Umbilical cord (tissue), 2 donors: ENCODE measurements around the gene CPEB1. TPM values are rescaled to one million over a fixed set of nuclear protein-coding genes. Genes with fewer than 3 reads are reported as not detected.
"Not testable (repeated sequence)": the region's sequence is repeated elsewhere in the genome, so short reads cannot be mapped to it uniquely, and the experiment has no call there.

Source experiments
- DNase-seq: peaks from one replicate; pipeline ENCODE4 v3.0.0-alpha.2; 2015; ENCODE audit warnings: low spot score
- total RNA-seq: library from RNA; depleted of rRNA; stranded (reverse); fragments of >200 nt; gene quantifications from one replicate; pipeline ENCODE4 v1.2.3, GENCODE V29; 2014; ENCODE audit warnings: low replicate concordance; ENCODE audit not compliant: insufficient read depth

The CPEB1 gene
- total RNA-seq, 1 donor from 2014 or later: 9.9 TPM

DNA sequence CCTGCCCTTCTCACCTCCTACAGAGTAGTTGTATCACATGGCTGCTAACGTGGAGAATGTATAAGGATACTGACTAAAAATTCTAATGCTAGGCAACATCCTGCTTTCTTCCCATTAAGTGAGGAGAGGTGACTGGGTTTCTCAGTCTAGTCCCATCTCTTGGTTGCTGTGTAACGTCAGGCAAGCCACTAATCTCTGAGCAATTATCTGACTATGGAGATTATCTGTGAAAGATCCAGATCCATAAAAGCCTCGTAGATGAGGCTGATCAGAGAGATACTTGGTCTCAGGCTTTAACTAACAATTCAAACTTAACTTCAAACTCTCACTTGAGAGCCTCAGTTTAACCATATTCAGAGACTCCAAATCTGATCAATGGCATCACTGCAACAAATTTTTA is 102.2 kb downstream of the CPEB1 start:
- no peak for DNase-seq

DNA sequence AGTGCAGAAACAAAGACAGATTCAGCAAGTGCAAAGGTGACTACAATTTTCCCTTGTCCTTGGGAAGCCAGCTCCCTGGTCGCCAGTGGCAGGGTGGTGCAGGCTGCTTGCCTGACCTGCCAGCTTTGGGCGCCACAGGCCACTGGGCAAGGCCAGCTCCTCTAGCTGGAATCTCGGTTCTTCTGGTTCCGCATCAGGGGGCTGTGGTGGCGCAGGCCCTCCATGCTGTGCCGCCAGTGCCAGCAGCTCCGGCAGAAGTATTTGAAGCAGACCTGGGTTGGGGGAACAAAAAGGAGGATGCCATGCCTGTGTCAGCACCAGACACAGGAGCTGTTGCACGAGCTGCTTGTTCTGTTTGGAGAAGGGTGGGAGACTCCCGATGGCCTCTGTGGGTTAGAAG is 102.7 kb downstream of the CPEB1 start:
- no peak for DNase-seq

DNA sequence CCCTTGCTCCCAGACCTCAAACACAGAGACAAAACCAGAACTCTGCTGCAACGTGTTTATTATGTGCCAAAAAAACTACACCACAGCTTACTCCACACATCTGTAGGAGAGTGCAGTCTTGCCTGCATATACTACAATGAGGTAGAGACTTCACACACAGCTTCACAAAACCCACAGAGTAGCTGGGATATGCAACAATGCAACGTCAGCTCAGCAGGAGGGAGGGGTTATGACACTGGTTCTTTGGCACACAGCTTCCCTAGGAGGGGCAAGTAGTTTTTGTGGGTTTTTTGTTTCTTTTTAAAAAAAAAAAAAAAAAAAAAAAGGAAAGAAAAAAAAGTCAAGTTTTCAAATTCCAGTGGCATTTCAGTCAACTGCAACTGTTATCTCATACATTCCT is 104.0 kb downstream of the CPEB1 start:
- DNase-seq: peak; percentile 53

DNA sequence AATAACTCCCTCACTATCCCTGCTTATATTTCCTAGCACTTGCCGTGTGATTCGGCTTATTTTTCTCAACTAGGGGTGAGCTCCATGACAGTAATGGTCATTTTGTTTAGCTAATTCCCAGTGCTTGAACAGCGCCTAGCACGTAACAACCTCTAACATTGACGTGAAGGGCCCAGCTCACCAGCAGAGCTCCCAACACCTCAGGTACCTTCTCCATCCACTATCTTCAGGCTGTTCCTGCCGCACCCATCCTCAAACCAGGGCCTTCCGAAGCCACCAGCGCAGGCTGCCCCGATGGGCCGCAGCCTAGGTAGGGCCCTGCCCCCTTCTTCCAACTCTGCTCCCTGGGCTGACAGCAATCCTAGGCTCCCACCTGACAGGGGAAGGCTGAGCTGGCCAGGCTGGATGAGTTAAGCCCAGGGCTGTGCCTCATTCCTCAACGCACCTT is 106.2 kb downstream of the CPEB1 start:
- no peak for DNase-seq

DNA sequence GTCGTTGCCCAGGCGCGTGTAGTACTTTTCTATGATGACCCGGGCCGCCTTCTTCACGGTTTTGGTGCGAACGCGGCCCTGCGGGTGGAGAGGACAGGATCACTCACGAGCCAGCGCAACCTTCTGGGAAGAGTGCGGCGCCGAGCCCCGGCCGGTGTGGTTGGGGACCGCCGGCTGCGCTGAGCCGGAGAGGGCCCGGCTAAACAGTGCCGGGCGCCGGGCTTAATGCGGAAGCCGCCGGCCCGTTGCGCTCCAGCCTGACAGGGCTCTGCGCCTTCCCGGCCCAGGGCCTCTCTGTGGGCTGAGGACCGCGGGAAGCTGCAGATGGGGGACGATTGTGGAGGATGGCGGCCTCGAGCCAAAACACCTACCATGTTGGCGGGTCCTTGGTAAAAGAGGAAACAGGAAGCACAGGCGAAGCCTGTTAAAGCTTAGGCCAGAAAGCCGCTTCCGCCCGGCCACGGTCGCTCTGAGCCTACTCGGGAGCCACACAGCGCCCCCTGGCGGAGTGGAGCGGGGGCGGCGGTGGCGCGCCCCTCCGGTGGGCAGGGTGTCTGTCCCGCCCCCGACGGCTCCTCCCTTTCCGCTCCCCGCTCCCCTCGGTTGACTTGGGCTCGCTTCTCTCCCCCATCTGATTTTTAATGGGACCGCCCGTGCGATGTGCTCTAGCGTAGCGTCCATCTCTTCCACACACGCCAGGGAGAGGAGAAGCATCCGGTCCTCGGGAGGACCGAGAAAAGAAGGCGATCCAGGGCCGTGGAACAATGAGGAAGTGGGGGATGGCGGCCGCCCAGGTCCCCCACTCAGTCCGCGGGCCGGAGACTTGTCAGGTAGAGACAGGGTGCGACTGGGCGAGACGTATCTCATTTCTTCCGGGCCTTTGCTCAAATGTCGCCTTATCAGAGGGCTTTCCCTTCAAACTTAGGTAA is 106.8 kb downstream of the CPEB1 start, which contains the start of gene RPS17:
Gene RPS17, minus strand, starts transcription at position 403 of the 929 bp plus-strand sequence. Its CDS starts 29 bp downstream, at position 374.
- peak; percentile 98 for DNase-seq

DNA sequence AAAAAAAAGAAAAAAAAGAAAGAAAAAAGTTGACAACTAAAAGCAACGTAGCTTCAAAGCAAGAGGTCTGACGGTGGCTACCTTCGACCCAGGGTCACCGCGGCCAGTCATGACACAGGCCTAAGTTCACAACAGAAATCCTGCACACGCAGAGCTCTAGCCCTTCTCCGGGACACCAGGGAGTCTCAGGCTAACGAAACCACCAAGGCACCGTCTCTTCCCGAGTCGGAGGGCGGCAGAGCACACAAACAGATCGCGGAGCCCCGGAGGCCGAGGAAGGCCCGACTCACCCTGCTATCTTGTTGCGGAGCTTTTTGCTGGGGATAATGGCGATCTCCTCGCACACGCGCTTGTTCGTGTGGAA is 107.5 kb downstream of the CPEB1 start:
- no peak for DNase-seq

DNA sequence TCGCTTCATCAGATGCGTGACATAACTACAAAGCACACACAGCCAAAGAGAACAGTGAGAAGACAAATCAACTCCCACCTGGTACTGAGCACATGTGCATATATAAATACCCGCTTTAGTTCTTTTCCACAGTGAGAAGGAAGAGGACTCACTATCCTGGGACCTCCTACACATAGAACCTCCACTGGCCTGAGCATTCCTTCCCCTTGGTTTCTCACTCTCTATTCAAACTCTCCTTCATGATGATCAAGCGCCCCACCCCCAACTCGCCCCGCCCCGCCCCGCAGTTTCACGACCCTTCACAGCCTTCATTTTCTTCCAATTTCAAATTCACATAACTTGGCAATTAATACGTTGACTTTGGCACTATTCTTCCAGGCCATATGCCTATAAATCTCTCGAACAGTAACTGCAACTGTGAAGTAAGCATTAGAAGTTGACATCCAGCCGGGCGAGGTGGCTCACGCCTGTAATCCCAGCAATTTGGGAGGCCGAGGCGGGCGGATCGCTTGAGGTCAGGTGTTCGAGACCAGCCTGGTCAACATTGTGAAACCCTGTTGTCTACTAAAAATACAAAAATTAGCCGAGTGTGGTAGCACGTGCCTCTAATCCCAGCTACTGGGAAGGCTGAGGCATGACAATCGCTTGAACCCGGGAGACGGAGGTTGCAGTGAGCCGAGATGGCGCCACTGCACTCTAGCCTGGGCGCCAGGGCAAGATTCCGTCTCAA is 108.0 kb downstream of the CPEB1 start:
- DNase-seq: no peak

DNA sequence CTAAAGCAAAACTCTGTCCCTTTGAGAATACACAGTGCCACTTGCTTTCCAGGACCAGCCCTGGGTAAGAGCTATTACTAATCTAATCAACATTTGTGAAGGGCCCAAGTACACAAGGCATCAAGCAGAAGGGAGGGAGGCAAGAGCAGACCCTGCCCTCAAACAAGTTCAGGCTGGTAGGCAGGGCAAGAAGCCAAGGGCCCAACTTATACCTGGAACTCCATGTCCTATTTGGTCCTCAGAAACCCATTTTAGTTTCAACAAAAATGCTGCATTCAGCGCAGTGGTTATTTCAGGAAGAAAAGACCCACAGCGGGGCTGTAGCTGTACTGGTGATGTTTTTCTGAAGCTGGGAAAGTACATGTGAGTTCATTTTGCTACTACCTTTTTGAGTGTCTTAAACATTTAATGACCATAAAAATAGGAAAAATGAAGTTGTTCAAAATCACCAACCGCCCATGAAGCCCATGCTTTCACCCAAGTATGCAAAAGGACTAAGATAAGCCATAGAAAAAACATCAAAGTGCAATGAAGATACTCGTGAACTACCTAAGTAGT is 109.7 kb downstream of the CPEB1 start:
- no peak for DNase-seq

DNA sequence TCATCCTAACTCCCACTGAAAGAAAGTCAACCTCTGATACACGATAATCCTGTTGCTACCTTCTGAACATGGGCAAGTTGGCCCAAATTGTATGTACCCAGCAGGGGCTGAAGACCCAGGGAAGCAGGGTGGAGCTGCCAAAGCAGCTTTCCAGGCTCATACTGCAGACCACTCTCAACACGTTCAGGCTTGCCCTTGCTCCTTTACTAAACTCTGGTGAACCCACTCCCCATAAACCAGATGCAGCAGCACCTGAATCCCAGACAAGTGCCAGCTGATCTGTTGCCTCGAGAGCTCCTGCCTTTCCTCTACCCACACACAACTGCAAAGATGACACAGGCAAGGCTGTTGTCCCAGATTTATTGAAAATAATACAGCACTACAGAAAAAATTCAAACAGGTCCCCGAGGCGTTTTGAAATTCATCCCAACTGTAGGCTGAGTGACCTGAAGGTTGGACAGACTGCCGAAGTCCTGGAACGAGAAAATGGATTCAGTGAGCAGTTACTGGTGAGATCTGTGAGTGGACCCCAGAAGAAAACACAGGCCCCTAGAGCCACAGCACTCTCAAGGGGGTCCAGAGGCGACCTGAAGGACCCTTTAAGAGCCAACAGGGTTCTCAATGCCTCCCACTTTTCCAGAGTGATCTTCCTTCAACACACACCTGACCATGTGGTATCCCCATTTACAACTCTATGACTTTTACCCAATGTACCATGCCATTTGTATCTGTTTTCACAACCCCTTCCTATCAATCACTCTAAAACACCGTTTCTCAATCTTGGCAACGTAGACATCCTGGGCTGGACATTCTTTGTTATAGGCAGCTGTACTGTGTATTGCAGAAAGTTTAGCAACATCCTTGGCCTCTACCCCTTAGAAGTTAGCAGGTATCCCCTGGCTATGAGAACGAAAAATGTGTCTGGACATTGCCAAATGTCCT is 110.5 kb downstream of the CPEB1 start:
- no peak for DNase-seq

DNA sequence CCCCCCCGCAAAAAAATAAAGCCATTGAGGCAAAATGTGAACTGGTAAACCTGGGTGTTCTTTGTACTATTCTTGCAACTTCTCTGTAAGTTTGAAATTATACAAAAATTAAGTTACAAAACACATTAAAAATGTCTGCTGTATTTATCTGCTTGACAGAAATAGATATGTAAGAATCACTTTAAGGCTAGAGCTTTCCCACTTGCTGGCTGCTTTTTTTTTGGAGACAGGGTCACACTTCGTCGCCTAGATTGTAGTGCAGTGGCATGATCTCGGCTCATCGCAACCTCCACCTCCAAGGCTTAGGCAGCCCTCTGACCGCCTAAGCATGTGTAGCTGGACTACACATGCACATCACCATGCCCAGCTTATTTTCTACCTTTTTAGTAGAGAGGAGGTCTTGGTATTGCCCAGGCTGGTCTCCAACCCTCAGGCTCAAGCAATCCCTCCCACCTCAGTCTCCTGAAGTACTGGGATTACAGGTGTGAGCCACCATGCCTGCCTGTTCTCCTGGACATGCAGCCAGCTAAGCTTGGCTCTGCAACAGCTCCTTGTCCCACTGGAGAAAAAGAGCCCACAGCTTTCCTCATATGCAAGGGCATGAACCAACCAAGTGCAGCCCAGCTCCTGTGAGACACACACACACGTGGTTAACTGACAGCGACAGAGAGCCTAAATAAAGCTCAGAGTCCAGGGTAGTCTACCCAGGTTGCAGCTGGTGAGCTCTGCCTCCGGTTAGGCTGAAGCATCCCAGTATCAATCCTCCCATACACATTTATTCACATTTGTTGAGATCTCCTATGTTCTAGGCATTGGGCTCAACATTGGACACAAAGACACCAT is 111.4 kb downstream of the CPEB1 start:
- no peak for DNase-seq

DNA sequence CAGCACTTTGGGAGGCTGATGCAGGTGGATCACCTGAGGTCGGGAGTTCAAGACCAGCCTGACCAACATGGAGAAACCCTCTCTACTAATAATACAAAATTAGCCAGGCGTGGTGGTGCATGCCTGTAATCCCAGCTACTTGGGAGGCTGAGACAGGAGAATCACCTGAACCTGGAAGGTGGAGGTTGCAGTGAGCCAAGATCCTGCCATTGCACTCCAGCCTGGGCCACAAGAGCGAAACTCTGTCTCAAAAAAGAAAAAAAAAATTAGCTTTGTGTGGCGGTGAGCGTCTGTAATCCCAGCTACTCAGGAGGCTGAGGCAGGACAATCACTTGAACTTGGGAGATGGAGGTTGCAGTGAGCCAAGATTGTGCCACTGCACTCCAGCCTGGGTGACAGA is 112.0 kb downstream of the CPEB1 start:
- not testable (repeated sequence) for DNase-seq

DNA sequence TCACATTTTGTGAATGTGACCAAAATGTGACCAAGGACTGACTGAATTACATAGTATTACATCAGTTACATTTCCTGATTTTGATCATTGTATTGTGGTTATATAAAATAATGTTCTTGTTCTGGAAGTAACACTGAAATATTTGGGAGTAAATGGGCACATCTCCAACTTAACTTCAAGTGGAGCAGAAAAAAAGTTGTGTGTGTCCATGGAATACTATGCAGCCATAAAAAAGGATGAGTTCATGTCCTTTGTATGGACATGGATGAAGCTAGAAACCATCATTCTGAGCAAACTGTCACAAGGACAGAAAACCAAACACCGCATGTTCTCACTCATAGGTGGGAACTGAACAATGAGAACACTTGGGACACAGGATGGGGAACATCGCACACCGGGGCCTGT is 112.7 kb downstream of the CPEB1 start:
- DNase-seq: not testable (repeated sequence)

DNA sequence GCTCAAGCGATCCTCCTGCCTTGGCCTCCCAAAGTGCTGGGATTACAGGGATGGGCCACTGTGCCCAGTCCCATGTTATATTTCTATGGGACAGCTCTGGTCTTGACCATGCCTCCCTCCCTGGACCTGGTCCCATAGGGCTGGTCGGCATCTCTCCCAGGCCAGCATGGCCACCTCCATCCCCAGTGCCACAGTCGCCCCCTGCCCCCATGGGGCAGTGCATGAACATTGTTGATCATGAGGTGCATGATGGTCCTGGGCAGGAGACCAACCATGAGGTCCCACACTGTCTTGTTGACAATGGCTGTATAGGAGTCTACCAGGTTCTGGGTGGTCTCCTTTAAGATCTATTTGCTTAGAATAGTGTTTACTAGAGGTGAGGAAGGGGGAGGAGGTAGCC is 113.4 kb downstream of the CPEB1 start:
- no peak for DNase-seq

DNA sequence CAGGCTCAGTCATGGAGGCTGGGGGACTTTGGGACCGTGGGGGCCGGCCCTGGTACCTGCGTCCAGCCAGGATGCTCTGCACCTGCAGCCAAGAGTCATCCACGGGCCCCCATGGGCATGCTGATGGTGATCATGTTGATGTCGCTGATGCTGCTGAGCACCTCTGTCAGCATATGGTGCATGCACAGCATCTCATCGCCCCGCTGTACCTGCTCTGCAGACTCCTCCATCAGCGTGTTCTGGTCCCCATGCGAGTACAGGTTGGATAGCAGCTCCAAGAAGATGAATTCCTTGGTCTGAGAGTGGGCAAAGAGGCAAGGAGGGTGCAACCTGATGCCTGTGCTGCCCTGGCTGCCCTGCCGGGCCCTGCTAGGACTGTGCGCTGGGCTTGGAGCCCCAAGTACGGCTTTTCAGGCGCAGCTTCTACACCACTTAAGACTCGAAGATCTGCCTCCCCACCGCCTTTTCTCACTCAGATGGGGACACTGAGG is 114.1 kb downstream of the CPEB1 start:
- DNase-seq: no peak

DNA sequence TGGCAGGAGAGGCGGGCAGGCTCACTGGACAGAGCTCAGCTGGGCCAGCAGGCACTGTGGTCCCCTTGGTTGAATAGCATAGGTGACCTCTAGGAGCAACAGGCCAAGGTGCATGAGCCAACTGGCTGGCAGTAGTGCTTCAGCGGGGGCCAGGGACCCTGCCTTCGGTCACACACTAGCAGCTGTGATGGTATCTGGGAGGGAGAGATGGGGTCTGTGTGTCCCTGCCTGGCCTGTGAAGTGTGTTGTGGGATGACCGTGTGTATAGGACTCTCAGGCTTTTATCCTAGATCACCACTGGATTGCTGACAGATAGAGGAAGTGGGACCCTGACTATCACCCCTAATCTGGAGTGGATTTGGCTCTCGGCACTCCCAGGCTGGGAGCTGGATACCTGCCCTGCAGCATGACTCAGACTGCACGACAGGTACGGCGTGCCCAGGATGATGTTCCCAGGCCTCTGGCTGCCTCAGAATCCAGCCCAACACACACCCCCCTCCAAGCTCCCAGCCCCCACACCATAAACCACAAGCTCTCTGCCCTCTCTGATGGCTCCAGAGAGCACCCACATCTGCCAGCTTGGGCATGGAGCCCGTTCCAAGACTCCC is 114.7 kb downstream of the CPEB1 start:
- DNase-seq: no peak

DNA sequence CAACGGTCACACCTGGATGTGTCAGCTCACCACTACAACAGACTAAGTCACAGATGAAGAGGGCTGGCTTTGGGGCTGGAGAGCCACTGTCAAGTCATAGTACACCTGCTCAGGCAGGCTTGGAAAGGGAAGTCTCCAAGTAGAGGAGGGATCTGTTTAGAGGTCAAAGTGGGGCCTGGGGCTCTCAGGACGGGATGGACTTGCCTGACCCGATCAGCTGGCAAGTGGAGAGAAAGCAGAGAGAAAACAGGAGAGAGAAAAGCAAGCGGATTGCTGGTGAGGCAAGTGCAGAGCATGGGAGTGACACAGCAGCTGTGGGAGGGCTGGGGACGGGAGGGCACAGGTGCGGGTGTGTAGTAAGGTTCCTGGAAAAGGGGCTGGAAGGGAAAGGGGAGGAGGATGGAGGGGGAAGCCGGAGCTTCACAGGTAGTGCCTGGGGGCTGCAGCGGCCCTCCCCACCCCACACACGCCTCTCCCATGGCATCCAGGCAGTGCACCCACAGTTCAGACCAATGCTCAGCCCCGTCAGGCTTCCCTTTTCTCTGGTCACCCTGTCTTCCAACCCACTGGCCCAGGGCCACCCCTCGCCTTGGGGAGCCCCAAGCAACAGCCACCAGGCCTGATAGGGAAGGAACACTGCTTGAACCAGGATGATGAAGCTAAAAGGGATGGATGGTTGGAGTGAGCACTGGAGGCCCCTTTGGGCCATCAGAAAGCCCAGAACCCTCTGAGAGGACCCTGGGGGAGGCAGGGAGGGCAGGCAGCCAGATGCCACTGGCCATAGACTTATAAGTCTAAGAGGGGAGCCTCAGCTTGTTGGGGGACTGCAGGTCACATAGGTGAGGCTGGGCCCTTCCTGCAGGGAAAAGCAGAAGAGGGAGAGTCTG is 115.4 kb downstream of the CPEB1 start:
- no peak for DNase-seq

DNA sequence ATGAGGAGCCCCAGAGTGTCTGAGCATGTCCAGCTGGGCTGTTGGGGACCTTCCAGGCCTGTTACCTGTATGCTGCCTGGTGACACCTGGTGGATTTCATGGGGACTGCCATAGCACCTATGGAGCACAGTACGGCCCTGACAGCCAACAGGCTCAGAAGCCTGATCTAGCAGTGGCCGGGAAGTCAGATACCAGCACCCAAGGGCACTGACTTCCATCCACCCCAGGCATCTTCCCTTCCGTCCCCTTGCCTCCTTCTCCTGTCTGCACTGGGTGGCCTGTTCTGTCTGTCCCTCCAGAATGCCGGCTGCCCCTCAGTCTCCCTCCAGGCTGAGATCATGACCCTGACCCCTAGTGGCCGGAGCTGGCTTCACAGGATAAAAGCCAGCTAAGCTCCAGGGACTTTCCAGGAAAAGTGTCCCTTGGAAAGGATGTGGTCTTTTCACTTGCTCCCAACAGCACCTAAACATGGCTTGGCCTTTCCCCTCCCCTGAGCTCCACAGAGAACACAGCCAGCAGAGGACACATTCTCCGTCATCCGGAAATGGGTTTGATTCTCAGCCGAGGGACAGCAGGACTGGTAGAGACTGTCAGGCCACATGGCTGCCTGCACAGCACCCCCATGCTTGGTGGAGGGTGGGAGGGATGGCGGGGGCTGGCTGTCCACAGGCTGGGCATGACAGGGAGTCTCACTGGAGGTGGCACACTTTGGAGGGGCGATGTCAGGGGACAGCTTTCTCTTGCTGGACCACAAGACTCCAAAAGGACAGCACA is 116.4 kb downstream of the CPEB1 start:
- peak; percentile 57 for DNase-seq

DNA sequence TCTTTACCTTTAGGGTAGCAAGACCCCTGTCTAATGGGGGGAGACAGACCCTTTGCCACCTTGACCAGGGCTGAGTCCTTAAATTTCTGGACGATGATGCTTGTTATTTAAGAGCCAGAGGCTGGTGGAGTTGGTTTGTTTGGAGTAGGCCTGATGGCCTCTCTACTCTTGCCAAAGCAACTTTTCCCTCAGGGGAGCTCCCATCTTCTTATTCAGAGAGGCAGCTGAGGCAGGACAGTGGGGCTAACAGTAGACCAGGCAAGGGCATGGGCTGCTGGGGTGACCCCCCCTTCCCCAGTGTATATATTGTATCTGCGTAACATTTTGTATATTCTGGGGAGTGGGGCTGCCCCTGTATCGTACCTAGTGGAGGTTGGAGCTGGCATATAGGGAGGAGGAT is 117.2 kb downstream of the CPEB1 start:
- no peak for DNase-seq
